ENCODE measurements around the gene TPD52L2.

TPD52L2 gene

DNA sequence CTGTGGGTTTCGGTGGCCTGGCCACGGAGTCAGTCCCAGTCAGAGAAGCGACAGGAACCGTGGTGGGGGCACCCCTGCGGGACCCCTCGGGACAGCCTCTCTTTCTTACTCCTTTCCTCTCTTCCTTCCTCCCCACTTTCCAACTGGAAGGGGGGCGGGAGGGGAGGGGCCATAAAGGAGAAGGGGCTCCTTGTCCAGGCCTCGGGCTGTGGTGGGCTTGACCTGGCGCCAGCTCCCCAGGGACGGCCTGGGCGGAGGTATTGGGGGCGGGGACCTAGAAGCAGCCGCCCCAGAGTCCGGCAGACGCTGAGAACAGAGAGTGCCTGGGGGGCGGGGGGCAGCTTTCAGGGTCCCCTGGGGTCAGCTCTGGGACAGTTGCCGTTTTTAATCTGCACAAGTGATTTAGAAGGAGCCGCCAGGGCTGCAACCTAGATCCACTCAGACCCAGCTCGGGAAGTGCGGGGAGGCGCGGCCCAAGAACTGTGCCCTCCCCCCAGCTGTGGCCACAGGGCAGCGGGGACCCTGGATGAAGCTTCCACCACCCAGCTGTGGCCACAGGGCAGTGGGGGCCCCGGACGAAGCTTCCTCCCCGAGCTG is 10.2 kb upstream of the TPD52L2 start:
- no peaks in the 10 kb centered on the region for H3K27me3 ChIP-seq (ENCODE audit: insufficient read depth, low read length)
- peaks cover 20% of the 10 kb centered on the region for H3K4me1 ChIP-seq (ENCODE audit: insufficient read depth, low read length)
- no peak overlapping the region for H2AFZ ChIP-seq (ENCODE audit: low read depth, low read length)
- no peaks in the 10 kb centered on the region for H3K36me3 ChIP-seq (ENCODE audit: insufficient read depth, low read length)
- no peak overlapping the region for H3K4me3 ChIP-seq (ENCODE audit: low read length)
- peaks cover 2% of the 10 kb centered on the region for H3K9me3 ChIP-seq (ENCODE audit: low read length)

DNA sequence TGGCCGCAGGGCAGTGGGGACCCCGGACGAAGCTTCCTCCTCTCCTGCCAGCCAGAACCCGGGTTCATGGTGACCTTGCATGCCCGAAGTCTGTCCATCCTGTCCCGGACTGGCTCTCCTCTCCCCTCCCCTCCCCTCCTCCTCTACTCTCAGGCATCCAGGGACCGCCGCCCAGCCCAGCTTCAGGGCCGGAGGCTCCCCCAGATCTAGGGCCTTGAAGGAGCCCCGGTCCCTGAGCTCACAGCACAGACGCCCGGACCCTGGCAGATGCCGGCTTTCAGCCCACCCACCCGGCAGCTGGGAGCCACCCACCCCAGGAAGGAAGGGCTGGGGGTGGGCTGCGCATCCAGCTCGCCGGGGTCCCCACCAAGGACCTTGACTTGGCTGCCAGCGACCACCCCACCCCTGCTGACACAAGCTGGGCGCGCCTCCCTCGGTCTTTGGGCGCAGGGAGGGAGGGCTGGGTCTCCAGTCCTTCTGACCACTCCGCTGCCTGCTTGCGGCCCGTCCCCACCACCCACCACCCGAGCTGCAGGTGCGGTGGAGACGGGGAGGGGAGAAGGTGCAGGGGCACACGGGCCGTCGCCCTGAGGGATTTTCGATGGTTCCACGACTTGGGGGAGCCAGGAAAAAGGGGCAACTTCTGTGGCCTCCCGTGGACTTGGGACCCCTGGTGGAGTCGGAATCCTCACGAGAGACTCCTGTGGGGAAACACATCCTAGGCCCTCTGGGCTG is 9.5 kb upstream of the TPD52L2 start:
- Histone ChIP-seq H2AFZ (ENCODE audit: low read depth, low read length) (no peak overlapping the region), H3K36me3 (ENCODE audit: insufficient read depth, low read length) (no peaks in the 10 kb centered on the region), H3K4me1 (ENCODE audit: insufficient read depth, low read length) (peaks cover 20% of the 10 kb centered on the region), H3K27me3 (ENCODE audit: insufficient read depth, low read length) (no peaks in the 10 kb centered on the region), H3K4me3 (ENCODE audit: low read length) (no peak overlapping the region), H3K9me3 (ENCODE audit: low read length) (peaks cover 1% of the 10 kb centered on the region)

DNA sequence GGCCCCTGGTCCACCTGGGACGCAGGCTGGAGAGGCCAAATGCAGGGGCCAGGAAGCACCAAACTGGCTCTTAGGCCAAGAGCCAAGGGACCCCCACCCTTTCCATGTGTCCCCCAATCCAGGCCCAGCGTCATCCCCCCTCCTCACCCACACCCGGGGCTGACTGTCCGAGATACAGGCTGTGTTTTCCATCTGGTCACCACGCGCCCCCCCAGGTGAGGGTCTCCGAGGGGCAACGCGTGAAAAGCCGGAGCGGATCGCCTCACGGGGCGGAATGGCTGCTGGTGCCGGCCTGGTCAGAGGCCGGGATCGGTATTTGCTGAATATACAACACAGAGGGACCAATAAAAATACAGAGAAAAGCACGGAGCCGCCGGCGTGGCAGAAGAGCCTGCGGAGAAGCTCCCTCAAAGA is 9.0 kb upstream of the TPD52L2 start:
- Histone ChIP-seq H3K4me1 (ENCODE audit: insufficient read depth, low read length) (peaks cover 20% of the 10 kb centered on the region), H2AFZ (ENCODE audit: low read depth, low read length) (no peak overlapping the region), H3K4me3 (ENCODE audit: low read length) (no peak overlapping the region), H3K36me3 (ENCODE audit: insufficient read depth, low read length) (no peaks in the 10 kb centered on the region), H3K9me3 (ENCODE audit: low read length) (no peaks in the 10 kb centered on the region), H3K27me3 (ENCODE audit: insufficient read depth, low read length) (no peaks in the 10 kb centered on the region)

DNA sequence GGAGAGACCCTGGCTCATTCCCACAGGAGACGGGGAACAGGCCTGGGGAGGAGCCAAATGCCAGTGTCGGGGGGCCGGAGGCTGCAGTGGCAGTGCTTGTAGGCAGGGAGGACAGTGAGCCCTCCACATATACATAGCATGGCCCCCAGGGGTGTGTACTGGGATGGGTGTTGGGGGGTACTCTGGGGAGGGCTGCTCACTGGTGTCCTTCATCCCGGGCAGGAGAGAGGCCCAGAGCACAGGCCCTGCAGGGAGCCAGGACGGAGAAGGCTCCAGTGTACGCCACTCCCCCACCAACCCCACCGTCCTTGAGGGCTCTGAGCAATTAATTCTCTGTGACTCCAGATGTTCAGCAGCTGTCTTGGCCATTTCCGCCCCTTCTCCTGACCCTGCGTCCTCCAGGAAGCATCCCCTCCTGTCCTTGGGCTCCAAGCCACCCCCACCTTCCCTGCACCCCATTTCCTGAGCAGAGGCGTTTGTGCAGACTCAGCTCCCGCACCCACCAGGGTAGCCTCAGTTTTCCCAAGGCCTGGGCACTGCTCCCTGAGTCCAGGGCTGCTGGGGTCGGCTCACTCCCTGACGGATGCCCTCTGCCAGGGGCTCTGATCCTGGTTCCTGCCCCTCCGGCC is 7.2 kb upstream of the TPD52L2 start:
- Histone ChIP-seq H3K4me3 (ENCODE audit: low read length) (no peak overlapping the region), H3K9me3 (ENCODE audit: low read length) (no peaks in the 10 kb centered on the region), H3K27me3 (ENCODE audit: insufficient read depth, low read length) (no peaks in the 10 kb centered on the region), H2AFZ (ENCODE audit: low read depth, low read length) (no peak overlapping the region), H3K4me1 (ENCODE audit: insufficient read depth, low read length) (peaks cover 20% of the 10 kb centered on the region), H3K36me3 (ENCODE audit: insufficient read depth, low read length) (peaks cover 14% of the 10 kb centered on the region)

DNA sequence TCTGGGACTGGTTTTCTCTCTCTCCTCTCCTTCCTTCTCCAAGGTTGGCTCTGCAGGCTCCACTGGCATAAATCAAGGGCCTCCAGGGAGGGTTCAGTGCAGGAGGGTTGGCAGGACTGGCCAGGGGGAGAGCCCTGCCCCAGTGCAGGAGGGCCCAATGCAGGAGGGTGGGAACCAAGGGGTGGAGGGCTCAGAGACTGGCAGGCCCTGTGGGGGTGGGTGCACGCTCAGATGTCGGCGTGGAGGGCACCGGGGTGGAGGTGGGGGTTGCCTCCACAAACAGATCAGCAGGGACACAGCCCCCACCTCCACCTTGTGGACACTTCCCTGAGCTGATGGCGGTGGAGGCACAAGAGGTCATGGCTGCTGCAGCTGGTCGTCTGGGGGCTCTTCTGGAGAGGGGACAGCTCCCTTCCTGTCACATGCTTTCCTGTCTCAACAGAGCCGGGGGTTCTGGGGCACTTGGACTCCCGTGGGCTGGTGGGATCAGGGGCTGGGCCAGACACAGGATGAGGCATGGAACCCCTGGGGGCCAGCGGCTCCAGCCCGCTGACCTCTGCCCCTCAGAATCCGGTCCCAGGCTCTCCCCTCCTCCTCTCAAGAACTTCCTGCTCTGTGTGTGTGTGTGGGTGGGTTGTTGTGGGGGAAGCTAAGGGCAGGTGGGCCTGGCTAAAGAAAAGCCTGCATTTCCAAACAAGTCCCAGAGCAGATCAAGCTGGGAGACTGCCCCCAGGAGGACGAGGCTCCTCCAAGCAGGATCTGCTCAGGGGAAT is 6.5 kb upstream of the TPD52L2 start:
- Histone ChIP-seq H2AFZ (ENCODE audit: low read depth, low read length) (no peak overlapping the region), H3K4me3 (ENCODE audit: low read length) (peak overlapping the region; percentile 34), H3K9me3 (ENCODE audit: low read length) (no peaks in the 10 kb centered on the region), H3K4me1 (ENCODE audit: insufficient read depth, low read length) (peaks cover 20% of the 10 kb centered on the region), H3K27me3 (ENCODE audit: insufficient read depth, low read length) (no peaks in the 10 kb centered on the region), H3K36me3 (ENCODE audit: insufficient read depth, low read length) (peaks cover 14% of the 10 kb centered on the region)

DNA sequence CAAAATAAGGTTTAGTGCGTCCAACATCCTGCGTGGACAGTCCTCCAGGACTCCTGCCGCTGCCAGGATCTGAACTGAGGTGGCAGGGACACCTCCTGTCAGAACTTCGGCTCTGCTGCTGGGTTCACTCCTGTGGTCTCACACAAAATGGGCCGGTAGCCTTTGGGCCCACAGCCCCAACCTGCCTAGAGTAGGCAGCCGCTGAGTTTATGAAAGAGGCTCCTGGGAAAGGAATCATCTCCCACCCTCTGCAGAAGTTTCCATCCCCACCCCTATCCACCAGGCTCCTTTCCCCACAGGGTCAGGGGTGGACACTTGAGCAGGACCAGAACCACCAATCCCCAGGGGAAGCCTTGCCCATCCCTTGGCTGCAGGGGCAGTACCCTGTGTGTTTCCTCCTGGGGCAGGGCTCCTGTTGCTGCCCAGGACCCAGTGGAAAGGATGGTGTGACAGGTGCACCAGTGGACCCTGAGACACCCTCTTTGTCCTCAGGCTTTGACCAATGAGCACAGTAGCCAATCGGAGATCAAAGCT is 5.8 kb upstream of the TPD52L2 start:
- no peaks in the 10 kb centered on the region for H3K9me3 ChIP-seq (ENCODE audit: low read length)
- H3K36me3 ChIP-seq (ENCODE audit: insufficient read depth, low read length): peaks cover 14% of the 10 kb centered on the region
- peaks cover 26% of the 10 kb centered on the region for H3K4me1 ChIP-seq (ENCODE audit: insufficient read depth, low read length)
- H2AFZ ChIP-seq (ENCODE audit: low read depth, low read length): no peak overlapping the region
- peak overlapping the region; percentile 34 for H3K4me3 ChIP-seq (ENCODE audit: low read length)
- H3K27me3 ChIP-seq (ENCODE audit: insufficient read depth, low read length): no peaks in the 10 kb centered on the region

DNA sequence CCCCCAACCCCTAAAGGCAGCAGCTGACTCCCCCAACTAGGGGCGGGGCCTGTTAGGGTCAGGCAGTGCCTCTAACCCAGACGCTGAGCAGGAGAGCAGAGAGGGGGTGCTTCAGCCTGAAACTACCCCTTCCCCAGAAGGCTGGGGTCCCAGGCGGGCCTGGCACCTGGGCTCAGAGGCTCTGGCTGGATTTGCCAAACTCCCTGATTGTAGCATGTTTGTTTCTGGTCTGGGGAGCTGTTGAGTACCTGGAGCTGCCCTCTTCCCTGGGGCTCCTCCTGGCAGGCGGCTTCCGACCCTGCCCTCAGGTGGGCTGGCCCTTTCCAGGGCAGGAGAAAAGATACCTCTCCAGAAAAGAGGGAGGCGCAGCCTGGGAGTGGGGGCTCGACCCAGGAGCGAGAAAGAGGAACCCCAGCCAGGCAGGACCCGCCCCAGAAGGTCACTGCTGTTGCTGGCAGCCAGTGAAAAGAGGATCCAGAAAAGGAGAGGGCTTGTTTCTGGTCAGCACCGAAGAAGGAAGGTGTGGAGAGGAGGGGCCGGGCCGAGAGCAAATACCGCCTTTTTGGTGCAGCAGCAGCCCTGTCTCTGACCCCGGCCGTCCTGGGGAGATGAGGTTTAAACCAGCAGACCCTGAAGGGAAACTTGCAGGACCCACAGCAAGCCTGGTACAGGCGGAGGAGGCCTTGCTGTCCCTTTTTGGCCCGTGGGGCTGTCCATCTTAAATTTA is 4.6 kb upstream of the TPD52L2 start:
- Histone ChIP-seq H3K27me3 (ENCODE audit: insufficient read depth, low read length) (no peaks in the 10 kb centered on the region), H3K4me3 (ENCODE audit: low read length) (no peak overlapping the region), H3K36me3 (ENCODE audit: insufficient read depth, low read length) (peaks cover 14% of the 10 kb centered on the region), H2AFZ (ENCODE audit: low read depth, low read length) (no peak overlapping the region), H3K9me3 (ENCODE audit: low read length) (no peaks in the 10 kb centered on the region), H3K4me1 (ENCODE audit: insufficient read depth, low read length) (peaks cover 26% of the 10 kb centered on the region)

DNA sequence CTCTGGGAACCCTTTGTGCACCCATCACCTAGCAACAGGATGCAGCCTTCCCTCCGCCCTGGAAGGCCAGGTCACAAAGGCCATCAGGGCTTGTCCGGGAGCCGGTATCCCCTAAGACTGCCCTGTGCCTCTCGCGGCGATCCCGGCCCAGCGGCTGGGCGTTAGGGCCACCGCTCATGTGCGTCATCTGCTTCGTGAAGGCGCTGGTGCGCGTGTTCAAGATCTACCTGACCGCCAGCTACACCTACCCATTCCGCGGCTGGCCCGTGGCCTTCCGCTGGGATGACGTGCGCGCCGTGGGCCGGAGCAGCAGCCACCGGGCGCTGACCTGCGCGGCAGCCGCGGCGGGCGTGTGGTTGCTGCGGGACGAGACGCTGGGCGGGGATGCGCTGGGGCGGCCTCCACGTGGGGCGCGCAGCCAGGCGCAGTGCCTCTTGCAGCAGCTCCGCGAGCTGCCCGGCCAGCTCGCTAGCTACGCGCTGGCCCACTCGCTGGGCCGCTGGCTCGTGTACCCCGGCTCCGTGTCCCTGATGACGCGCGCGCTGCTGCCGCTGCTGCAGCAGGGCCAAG is 3.6 kb upstream of the TPD52L2 start, which contains the start of gene ABHD16B:
Gene ABHD16B (plus strand): TSS at position 134 of the 570 bp plus-strand sequence. CDS start 43 bp downstream, at position 177.
- Histone ChIP-seq H3K4me3 (ENCODE audit: low read length) (no peak within 1 kb of the TSS), H3K9me3 (ENCODE audit: low read length) (no peaks in the 10 kb centered on the region), H3K4me1 (ENCODE audit: insufficient read depth, low read length) (peaks cover 34% of the 10 kb centered on the region), H3K36me3 (ENCODE audit: insufficient read depth, low read length) (peaks cover 14% of the 10 kb centered on the region), H3K27me3 (ENCODE audit: insufficient read depth, low read length) (no peaks in the 10 kb centered on the region), H2AFZ (ENCODE audit: low read depth, low read length) (no peak within 1 kb of the TSS)

DNA sequence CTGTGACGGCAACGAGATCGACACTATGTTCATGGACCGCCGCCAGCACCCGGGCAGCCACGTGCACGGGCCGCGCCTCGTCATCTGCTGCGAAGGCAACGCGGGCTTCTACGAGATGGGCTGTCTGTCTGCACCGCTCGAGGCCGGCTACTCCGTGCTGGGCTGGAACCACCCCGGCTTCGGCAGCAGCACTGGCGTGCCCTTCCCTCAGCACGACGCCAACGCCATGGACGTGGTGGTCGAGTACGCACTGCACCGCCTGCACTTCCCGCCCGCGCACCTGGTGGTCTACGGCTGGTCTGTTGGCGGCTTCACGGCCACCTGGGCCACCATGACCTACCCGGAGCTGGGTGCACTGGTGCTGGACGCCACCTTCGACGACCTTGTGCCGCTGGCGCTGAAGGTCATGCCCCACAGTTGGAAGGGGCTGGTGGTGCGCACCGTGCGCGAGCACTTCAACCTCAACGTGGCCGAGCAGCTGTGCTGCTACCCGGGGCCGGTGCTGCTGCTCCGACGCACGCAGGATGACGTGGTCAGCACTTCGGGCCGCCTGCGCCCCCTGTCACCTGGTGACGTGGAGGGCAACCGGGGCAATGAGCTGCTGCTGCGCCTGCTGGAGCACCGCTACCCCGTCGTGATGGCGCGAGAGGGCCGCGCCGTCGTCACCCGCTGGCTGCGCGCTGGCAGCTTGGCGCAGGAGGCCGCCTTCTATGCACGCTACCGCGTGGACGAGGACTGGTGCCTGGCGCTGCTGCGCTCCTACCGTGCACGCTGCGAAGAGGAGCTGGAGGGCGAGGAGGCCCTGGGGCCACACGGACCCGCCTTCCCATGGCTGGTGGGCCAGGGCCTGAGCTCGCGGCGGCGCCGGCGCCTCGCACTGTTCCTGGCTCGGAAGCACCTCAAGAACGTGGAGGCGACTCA is 2.8 kb upstream of the TPD52L2 start:
- Histone ChIP-seq H3K36me3 (ENCODE audit: insufficient read depth, low read length) (peaks cover 14% of the 10 kb centered on the region), H2AFZ (ENCODE audit: low read depth, low read length) (no peak overlapping the region), H3K9me3 (ENCODE audit: low read length) (no peaks in the 10 kb centered on the region), H3K4me3 (ENCODE audit: low read length) (no peak overlapping the region), H3K4me1 (ENCODE audit: insufficient read depth, low read length) (peaks cover 35% of the 10 kb centered on the region), H3K27me3 (ENCODE audit: insufficient read depth, low read length) (no peaks in the 10 kb centered on the region)

DNA sequence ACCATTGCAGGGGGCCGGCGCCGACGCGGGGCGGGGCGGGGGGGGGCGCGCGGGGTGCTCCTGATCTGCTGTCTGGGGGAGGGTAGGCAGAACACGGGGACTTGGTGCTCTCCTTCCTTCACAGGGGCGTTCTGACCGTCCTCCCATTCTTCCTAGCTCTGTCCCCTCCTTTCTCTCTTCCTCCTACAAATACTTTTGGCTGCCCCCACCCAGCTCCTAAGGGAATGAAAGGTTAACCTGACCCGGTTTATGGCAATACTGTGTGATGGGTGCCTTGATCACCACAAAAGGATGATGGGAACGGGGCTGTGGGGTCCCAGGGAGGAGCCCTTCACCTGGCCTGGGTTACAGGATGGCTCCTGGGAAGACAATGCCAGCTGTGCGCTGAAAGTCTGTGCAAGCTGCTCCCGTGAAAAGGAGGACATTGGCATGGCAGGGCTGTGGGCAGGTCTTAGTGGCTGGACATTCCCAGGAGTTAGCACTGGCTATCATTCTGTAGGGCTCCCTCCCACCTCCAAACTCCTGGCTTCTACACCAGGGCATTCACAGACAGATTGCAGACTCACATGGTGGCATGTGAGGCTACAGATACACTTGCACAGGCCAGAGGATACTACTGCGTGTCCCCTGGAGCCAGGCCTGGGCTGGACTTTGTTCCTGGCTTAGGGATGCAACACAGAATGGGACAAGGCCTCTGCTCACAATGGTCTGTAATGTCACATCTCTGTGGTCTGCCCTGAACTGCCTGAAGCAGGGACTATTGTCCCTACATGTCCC is 1.9 kb upstream of the TPD52L2 start:
- no peaks in the 10 kb centered on the region for H3K9me3 ChIP-seq (ENCODE audit: low read length)
- H3K36me3 ChIP-seq (ENCODE audit: insufficient read depth, low read length): peaks cover 16% of the 10 kb centered on the region
- no peak overlapping the region for H3K4me3 ChIP-seq (ENCODE audit: low read length)
- H3K4me1 ChIP-seq (ENCODE audit: insufficient read depth, low read length): peaks cover 29% of the 10 kb centered on the region
- H2AFZ ChIP-seq (ENCODE audit: low read depth, low read length): no peak overlapping the region
- no peaks in the 10 kb centered on the region for H3K27me3 ChIP-seq (ENCODE audit: insufficient read depth, low read length)
